ELF-1 (cell line): ENCODE results near the gene GNG12.

Source experiments
- DNase-seq: peaks from one replicate; pipeline ENCODE4 v3.0.0-alpha.2; 2016; ENCODE audit warnings: low read depth, low spot score

The GNG12 gene

GRCh38 chr1:67815303-67816094 lies 17.8 kb downstream of the GNG12 start:
- no peak for DNase-seq

GRCh38 chr1:67814121-67814772 lies 19.0 kb downstream of the GNG12 start:
- DNase-seq, result no peak

GRCh38 chr1:67812226-67812625 lies 21.0 kb downstream of the GNG12 start:
- no peak for DNase-seq

GRCh38 chr1:67811781-67812180 lies 21.5 kb downstream of the GNG12 start:
- no peak for DNase-seq

- no peak for DNase-seq
These were observed 23.4 kb downstream of the GNG12 start for GRCh38 chr1:67809887-67810286.

- DNase-seq, result no peak
These were observed 26.0 kb downstream of the GNG12 start for GRCh38 chr1:67807282-67807681.

GRCh38 chr1:67804710-67805109 lies 28.6 kb downstream of the GNG12 start:
- DNase-seq, result no peak

- no peak for DNase-seq
These were observed 29.6 kb downstream of the GNG12 start for GRCh38 chr1:67803380-67804279.

GRCh38 chr1:67802565-67802964 lies 30.7 kb downstream of the GNG12 start:
- DNase-seq, result no peak

GRCh38 chr1:67801903-67802302 lies 31.4 kb downstream of the GNG12 start:
- DNase-seq, result no peak

GRCh38 chr1:67795179-67795912 lies 37.9 kb downstream of the GNG12 start:
- DNase-seq, result no peak

- DNase-seq, result no peak
These were observed 39.7 kb downstream of the GNG12 start for GRCh38 chr1:67793562-67793961.

- no peak for DNase-seq
These were observed 40.4 kb downstream of the GNG12 start for GRCh38 chr1:67792741-67793458.

GRCh38 chr1:67792103-67792502 lies 41.2 kb downstream of the GNG12 start:
- DNase-seq, result no peak

- peak; percentile 60 for DNase-seq
These were observed 41.6 kb downstream of the GNG12 start for GRCh38 chr1:67791686-67792085.

- no peak for DNase-seq
These were observed 42.0 kb downstream of the GNG12 start for GRCh38 chr1:67791261-67791660.

GRCh38 chr1:67790201-67790692 lies 43.0 kb downstream of the GNG12 start:
- DNase-seq, result no peak

- DNase-seq, result no peak
These were observed 43.7 kb downstream of the GNG12 start for GRCh38 chr1:67789551-67789950.

- no peak for DNase-seq
These were observed 44.4 kb downstream of the GNG12 start for GRCh38 chr1:67788904-67789303.

- no peak for DNase-seq
These were observed 45.0 kb downstream of the GNG12 start for GRCh38 chr1:67788238-67788790.
